ENCODE measurements around the gene ASB18.

Gene ASB18

GRCh38 chr2:236240228-236240990 lies 23.8 kb downstream of the ASB18 start:
- no peak for DNase-seq

DNA sequence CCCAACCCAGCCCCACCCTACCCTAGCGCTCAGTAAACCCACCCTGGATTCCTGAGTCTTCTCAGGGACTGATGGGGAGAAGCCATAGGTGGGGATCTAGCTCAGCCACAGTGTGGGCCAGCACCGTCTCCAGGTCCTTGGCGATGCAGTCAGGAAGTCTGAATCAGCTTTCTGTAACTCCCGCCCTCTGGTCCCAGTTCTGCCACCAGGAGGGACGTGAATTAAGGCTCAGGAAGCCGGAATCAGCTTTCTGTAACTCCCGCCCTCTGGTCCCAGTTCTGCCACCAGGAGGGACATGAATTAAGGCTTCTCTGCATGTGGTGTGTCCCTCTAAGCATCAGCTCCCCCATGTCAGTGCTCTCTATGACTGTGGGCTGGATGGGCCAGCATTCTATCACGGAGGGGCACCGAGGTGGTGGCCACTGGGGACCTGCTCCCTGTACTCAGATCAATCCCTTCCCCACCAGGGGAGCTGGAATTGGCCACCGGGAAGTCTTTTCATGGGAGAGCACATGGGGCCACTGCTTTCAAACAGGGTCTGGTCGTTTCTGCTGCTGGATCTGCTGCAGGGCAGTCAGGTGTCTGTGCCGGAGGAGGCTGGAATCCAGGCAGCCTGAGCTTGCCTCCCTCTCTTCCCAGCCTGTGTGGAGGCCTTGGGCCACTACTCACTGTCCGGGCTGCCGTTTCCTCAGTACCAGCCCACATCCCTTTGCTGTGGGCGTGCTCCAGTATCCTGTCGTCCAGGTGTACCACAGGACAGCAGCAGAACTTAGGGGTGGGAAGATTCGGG lies 24.7 kb downstream of the ASB18 start:
- DNase-seq, result no peak

DNA sequence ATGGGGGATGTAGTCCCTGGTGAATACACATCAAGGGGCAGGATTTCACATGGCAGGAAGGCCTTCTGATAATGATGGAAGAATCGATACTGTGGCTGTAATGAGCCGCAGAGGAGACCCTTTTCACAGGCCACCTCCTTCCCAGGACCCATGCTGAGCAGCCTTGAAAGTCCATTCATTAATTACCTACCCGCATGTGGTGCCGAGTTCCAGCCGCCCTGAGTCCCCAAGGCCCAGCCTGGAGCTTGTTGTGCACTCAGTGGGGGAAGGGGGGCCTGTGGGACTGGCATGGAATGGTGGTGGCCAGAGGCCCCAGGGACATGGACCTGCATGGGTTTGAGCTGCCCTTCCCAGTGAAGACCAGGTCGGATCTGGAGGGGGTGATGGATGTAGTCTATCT lies 25.5 kb downstream of the ASB18 start:
- DNase-seq, result no peak

DNA sequence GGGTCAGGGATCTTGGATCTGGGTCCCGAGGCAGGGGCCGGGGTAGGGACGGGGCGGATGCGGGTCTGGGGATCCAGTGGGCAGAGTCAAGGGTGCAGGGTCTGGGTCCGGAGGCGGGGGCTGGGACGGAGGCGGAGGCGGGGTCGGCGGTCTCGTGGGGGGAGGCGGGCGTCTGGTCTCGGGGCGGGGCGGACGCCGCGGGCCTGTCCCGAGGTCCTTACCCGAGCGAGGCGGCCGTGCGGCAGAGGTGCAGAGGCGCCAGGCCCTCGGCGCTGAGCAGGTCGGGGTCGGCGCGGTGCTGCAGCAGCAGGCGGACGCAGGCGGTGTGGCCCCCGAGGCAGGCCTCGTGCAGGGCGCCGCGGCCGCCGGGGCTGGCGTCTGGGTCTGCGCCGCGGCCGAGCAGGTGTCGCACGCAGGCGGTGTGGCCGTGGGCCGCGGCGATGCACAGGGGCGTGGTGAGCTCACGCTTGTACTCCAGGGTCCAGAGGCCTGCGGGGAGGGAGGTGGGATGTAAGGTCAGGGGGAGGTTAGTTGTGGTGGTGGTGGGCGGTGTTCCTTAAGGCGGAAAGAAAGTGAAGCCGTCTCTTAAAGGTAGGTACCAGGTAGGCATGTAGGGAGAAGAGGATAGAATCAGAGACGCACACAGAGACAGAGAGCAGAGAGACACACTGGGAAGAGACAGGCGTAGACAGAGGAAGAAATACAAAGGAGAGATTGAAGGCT lies 26.6 kb downstream of the ASB18 start:
- no peak for DNase-seq

DNA sequence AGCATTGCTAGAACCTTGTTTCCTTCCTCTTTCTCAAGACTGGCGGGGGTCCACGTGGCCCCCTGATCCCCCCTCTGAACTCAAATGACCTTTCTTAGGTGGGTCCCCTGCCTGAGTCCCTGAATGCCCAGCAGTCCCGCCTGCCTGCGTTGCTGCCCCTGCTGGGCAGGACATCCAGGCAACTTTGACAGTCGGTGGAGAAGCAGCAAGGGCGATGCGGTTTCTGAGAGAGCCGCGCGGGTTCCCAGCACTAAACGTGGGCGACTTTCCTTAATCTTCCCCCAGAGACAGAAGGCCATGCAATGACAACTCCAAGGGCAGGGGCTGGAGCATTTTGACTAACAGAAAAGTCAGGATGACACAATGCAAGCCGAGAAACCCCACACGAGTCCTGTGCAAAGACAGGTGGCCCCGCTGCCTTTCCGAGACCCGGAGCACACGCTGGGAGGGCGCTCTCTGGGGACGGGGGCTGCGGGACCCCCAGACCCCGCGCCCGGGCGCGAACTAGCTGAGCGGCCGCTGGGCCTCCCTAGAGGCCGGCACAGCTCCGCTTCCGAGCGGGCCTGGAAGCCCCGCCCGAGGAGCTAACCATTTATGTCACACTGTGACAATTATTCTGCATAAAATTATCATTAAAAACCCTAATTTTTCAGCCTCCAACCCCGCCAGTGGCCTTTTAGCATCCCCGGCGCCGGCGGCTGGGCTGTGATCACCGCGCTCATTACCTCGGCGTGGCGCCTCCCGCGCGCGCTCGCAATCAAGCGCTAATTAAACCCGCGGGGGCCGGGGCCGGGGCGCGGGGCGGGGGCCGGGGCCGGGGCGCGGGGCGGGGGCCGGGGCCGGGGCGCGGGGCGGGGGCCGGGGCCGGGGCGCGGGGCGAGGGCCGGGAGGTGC lies 27.4 kb downstream of the ASB18 start:
- DNase-seq, result no peak

DNA sequence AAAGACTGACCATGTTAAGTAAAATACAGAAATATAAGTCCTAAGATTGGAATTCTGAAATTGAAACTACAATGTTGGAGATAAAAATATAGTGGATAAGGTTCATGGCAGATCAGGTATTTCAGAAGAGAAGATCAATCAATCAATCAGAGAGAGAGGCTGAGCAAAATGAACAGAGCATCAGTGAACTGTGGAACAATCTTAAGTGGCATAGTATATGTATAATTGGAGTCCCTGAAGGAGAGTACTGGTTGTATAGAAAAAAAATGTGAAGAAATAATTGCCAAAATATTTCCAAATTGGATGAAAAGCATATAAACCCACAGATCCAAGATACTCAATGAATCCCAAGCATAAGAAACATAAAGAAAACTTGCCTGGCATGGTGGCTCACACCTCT lies 35.0 kb downstream of the ASB18 start:
- no peak for DNase-seq

GRCh38 chr2:236223675-236224074 lies 40.5 kb downstream of the ASB18 start:
- no peak for DNase-seq

GRCh38 chr2:236221798-236222197 lies 42.4 kb downstream of the ASB18 start:
- no peak for DNase-seq

DNA sequence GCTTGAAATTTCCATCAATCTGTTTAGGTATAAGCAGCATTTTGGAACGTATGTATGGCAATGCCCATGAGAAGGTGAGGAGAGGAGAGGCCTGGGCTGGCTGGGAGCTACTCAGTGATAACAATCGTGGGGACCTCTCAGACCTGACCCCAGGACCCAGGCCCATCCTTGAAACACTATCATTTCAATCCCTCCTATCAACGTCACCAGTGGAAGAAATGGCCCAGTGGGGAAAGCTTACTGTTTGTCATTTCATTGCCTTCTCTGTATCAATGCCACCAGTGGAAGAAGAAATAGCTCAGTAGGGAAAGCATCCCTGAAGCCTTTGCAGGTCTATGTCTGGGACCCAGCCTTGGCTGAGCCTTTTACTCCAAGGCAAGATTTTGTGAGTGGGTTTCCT lies 44.8 kb downstream of the ASB18 start:
- DNase-seq, result no peak

DNA sequence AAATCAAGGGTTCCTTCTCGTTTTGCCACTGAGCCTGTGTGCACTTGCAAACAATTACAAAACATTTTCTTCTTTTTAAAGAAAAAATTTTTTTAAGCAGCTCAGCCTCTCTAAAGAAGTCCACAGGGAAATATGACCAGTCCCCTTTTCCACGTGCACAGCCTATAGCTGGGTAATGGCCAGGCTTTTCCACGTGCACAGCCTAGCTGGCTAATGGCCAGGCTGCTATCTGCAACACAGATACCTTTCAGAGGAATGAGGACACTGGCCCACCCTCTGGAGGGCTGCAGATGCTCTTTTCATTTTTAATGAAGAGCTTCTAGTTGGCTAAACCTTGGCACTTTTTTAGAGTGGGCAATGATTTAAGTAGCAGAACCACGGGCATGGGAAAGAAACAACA lies 46.3 kb downstream of the ASB18 start:
- no peak for DNase-seq

- DNase-seq, result no peak
These were observed 47.5 kb downstream of the ASB18 start for GRCh38 chr2:236216711-236217110.

- no peak for DNase-seq
These were observed 48.4 kb downstream of the ASB18 start for GRCh38 chr2:236215761-236216333.

GRCh38 chr2:236215196-236215595 lies 49.0 kb downstream of the ASB18 start:
- no peak for DNase-seq

GRCh38 chr2:236214376-236214995 lies 49.7 kb downstream of the ASB18 start:
- DNase-seq, result no peak

GRCh38 chr2:236211296-236211695 lies 52.9 kb downstream of the ASB18 start:
- no peak for DNase-seq

DNA sequence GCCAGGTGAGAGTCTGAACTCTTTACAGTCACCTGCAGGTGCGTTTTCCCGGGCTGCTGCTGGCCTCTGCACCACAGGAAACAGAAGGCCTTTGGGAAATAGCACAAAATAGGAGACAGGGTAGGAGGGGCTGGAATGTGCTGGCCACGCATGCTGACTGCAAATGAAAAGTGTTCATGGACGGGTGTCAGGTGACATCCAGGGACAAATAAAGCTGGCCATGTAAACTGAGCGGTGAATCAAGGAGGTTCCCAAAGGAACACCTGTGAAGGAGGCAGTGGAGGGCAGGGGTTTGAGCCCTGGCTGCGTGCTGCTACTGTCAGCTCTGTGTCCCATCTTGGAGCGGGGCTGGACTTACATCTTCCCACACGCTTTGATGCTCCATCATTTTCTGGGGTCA lies 53.7 kb downstream of the ASB18 start:
- no peak for DNase-seq

DNA sequence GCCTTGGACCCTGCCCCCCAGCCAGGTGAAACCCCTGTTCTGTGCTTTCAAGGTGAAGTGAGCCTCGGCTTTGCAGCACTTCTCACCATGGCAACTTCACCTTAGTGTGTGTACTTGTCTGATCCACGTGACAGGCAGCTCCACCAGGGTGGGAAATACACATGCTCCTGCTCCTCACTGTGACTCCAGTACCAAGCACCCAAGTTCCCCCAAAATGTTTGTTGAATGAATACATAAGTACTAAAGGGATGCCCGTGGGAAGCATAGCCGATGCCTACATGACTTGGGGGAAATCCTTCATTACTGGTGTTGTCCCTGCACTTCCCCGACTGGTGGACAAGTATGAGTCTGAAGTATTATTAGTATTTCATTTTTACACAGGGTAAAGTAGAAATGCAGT lies 54.2 kb downstream of the ASB18 start:
- DNase-seq, result no peak

GRCh38 chr2:236209535-236209934 lies 54.7 kb downstream of the ASB18 start:
- DNase-seq, result no peak

DNA sequence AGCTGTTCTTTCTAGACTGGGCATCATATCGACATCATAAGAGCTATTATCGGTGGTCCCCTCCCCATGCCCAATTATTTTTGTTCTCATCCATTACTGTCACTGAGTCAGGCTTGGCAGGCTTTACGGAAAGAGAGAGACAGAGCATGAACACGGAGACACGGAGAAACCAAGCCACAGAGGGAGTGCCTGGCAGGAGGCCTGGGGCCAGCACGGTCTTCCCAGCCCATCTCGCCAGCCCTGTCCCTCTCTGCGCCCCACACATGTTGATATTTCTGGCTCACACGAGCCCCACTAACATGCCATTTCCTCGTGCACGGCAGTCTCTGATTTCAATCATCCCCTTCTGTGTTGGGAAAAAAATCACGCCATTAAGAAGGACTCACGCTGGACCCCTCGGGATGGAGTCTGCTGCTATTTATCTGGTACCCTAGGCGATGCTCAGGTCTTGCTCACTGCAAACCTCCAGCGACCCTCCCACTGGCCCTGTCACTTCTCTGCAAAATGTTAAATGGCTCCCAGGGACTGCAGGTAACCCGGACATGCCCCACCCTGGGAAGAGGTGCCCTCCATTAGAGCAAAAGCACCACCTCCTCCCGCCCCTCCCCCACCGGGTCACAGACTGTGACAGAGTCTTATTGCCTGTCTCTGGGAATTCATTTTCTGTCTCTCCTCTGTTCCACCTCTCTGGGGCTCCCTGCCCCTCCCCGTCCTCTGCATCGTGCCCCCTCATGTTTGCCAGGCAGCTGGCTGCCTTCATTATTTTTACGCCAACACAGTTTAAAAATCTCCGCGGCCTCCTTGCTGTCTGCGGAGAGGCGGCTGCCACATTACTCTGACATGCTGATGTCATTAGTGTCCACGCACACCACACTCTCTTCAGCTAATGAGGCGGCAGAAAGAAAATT lies 55.9 kb downstream of the ASB18 start:
- no peak for DNase-seq

DNA sequence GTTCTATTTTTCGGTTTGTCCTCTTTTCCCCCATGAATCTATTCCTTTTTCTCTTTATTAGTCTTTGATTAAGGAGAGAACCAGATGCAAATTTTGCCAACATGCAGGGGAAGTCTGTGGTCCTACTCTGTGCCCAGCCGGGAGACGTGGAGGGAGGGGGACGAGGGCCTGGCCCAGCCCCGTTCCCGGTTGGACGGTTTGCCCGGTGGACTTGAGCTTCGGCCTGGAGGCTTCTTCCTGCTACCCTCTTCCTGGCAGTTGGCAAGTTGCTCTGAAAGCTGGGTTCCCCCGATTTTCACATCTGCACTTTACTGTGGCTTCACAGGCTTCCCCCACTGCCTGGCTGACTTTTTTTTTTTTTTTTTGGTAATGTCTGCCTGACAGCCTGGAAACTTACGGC lies 56.7 kb downstream of the ASB18 start:
- no peak for DNase-seq
